ENCODE measurements around the gene CGB5.

DNA sequence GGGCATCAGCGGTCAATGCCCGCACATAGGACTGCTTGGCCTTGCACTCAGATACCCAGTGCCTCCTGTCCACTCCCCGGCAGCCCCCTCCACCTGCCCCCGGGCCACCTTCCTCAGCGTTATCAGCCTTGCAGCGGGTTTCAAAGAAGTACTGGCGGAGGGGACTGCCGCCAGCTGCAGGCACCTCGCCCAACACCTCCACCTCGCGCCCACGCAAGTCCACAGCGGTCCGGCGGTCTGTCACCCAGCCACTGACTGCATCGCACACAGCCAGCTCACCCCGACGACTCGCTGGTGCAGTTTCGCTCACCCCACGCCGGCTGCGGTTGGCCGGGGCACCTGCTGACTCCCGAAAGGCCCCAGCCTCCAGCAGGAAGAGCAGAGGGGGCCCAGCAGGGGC lies 17.8 kb downstream of the CGB5 start:
- TF ChIP-seq ZNF274 (IDR thresholded peaks at IDR 0.05; ENCODE audit: low read length) (no peak), ZNF274 (tag by site-specific recombination; IDR thresholded peaks at IDR 0.05; ENCODE audit: borderline replicate concordance) (no peak), ZNF548 (tag by site-specific recombination; IDR thresholded peaks at IDR 0.05) (no peak), OVOL3 (tag by site-specific recombination; IDR thresholded peaks at IDR 0.05) (no peak), ZNF501 (tag by site-specific recombination; IDR thresholded peaks at IDR 0.05) (no peak), ZNF423 (tag by site-specific recombination; IDR thresholded peaks at IDR 0.05) (no peak), PRDM1 (tag by site-specific recombination; IDR thresholded peaks at IDR 0.05) (no peak)
- TF ChIP-seq, protein P1, sequence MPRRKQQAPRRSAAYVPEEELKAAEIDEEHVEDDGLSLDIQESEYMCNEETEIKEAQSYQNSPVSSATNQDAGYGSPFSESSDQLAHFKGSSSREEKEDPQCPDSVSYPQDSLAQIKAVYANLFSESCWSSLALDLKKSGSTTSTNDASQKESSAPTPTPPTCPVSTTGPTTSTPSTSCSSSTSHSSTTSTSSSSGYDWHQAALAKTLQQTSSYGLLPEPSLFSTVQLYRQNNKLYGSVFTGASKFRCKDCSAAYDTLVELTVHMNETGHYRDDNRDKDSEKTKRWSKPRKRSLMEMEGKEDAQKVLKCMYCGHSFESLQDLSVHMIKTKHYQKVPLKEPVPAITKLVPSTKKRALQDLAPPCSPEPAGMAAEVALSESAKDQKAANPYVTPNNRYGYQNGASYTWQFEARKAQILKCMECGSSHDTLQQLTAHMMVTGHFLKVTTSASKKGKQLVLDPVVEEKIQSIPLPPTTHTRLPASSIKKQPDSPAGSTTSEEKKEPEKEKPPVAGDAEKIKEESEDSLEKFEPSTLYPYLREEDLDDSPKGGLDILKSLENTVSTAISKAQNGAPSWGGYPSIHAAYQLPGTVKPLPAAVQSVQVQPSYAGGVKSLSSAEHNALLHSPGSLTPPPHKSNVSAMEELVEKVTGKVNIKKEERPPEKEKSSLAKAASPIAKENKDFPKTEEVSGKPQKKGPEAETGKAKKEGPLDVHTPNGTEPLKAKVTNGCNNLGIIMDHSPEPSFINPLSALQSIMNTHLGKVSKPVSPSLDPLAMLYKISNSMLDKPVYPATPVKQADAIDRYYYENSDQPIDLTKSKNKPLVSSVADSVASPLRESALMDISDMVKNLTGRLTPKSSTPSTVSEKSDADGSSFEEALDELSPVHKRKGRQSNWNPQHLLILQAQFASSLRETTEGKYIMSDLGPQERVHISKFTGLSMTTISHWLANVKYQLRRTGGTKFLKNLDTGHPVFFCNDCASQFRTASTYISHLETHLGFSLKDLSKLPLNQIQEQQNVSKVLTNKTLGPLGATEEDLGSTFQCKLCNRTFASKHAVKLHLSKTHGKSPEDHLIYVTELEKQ (tag by site-specific recombination; IDR thresholded peaks at IDR 0.05; ENCODE audit: borderline replicate concordance) = no peak
- TF ChIP-seq, protein P2, sequence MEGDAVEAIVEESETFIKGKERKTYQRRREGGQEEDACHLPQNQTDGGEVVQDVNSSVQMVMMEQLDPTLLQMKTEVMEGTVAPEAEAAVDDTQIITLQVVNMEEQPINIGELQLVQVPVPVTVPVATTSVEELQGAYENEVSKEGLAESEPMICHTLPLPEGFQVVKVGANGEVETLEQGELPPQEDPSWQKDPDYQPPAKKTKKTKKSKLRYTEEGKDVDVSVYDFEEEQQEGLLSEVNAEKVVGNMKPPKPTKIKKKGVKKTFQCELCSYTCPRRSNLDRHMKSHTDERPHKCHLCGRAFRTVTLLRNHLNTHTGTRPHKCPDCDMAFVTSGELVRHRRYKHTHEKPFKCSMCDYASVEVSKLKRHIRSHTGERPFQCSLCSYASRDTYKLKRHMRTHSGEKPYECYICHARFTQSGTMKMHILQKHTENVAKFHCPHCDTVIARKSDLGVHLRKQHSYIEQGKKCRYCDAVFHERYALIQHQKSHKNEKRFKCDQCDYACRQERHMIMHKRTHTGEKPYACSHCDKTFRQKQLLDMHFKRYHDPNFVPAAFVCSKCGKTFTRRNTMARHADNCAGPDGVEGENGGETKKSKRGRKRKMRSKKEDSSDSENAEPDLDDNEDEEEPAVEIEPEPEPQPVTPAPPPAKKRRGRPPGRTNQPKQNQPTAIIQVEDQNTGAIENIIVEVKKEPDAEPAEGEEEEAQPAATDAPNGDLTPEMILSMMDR (tag by site-specific recombination; IDR thresholded peaks at IDR 0.05) = no peak
